ENCODE measurements around the gene TUT1.

Gene TUT1

GRCh38 chr11:62615521-62615920 is 24.2 kb upstream of the TUT1 start:
- no peak for TF ChIP-seq CTCF (IDR thresholded peaks at IDR 0.05; ENCODE audit: borderline replicate concordance, insufficient read depth, low read depth, low read length)
- no peak overlapping the region for H3K4me3 ChIP-seq (ENCODE audit: low read depth, low read length)

GRCh38 chr11:62614275-62614674 is 23.0 kb upstream of the TUT1 start:
- TF ChIP-seq CTCF (IDR thresholded peaks at IDR 0.05; ENCODE audit: borderline replicate concordance, insufficient read depth, low read depth, low read length), result no peak
- H3K4me3 ChIP-seq (ENCODE audit: low read depth, low read length), result no peak overlapping the region

- H3K4me3 ChIP-seq (ENCODE audit: low read depth, low read length), result no peak overlapping the region
- no peak for TF ChIP-seq CTCF (IDR thresholded peaks at IDR 0.05; ENCODE audit: borderline replicate concordance, insufficient read depth, low read depth, low read length)
Measured at GRCh38 chr11:62613291-62613778, 22.0 kb upstream of the TUT1 start.

- H3K4me3 ChIP-seq (ENCODE audit: low read depth, low read length), result peak within 1 kb of the TSS; percentile 83
- TF ChIP-seq CTCF (IDR thresholded peaks at IDR 0.05; ENCODE audit: borderline replicate concordance, insufficient read depth, low read depth, low read length), result peak; percentile 100
Measured at GRCh38 chr11:62612366-62613290, 21.3 kb upstream of the TUT1 start, which contains the start of the genes EML3 and ROM1. TSS of gene EML3 (minus strand) at chr11:62612775. CDS start at chr11:62612457, 318 bp downstream. TSS of gene ROM1 (plus strand) at chr11:62613257. CDS start at chr11:62613282, 25 bp downstream.

- peak overlapping the region; percentile 83 for H3K4me3 ChIP-seq (ENCODE audit: low read depth, low read length)
- no peak for TF ChIP-seq CTCF (IDR thresholded peaks at IDR 0.05; ENCODE audit: borderline replicate concordance, insufficient read depth, low read depth, low read length)
Measured at GRCh38 chr11:62611705-62612365, 20.5 kb upstream of the TUT1 start.

- TF ChIP-seq CTCF (IDR thresholded peaks at IDR 0.05; ENCODE audit: borderline replicate concordance, insufficient read depth, low read depth, low read length), result no peak
Measured at GRCh38 chr11:62610814-62611704, 19.7 kb upstream of the TUT1 start.

More at GRCh38 chr11:62610814-62611704, 19.7 kb upstream of the TUT1 start:
- H3K4me3 ChIP-seq (ENCODE audit: low read depth, low read length), result peak overlapping the region; percentile 83
